Measurements from ENCODE around the gene ARHGAP6. TPM values are rescaled to one million over a fixed set of nuclear protein-coding genes. Genes with fewer than 3 reads are reported as not detected.

ARHGAP6 gene
- total and polyA plus RNA-seq, 3 donors from 2014 or later = 4.8 to 11.8 (median 5.7) TPM

DNA sequence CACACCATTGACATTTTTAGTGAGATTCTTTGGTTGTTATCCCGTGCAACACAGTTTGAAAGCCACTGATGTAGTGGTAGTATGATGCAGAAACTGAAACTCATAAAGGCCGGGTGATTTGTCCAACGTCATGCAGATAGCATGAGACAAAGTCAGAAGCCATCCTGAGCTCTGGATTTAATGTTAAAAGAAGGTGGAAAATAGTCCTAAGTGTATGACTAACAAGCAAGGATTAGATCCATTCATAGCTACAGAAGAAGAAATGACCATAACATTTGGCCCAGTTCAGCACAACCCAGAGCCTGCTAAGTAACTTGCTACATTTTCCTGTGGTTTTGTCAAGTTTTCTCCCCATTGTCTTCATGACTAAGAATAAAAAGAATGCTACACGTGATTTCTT lies 230.2 kb downstream of the ARHGAP6 start:
- H3K36me3 ChIP-seq (ENCODE audit: low read depth, missing control alignments) = no peaks in the 10 kb centered on the region
- no peaks in the 10 kb centered on the region for H3K4me1 ChIP-seq
- no peak for DNase-seq
- WGBS, 2 donors = 67 to 77% methylated on average over 4 of the region's 4 CpGs
- no peaks in the 10 kb centered on the region for H3K27me3 ChIP-seq
- no peak overlapping the region for H3K4me3 ChIP-seq
- H3K27ac ChIP-seq = no peak overlapping the region
- intact Hi-C loops (cut with DNase I; ENCODE audit: low total_unique reads) = no loop called here
- TF ChIP-seq CTCF (IDR thresholded peaks at IDR 0.05) = no peak
- TF ChIP-seq POLR2A (IDR thresholded peaks at IDR 0.05) = no peak
- no peaks in the 10 kb centered on the region for H3K9me3 ChIP-seq

DNA sequence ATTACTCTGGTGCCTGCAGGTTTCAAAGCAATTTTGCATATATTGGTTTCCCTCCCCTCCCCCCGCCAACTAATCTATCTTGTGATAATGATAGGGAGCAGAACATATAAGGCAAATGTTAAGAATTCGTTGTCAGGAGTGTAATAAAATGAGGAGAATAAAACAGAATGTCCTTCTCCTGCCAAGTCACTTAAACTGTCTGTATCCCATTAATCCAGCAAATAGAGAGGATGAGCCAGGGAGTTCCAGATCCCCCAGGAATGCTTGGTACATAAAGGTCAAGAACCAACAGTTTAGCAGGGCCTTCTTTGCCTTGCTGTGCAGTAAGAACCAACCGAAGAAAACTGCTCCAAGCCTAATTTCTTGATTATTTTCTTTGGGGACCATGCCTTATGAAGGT lies 231.1 kb downstream of the ARHGAP6 start:
- Histone ChIP-seq H3K4me1 (no peaks in the 10 kb centered on the region), H3K27me3 (no peaks in the 10 kb centered on the region), H3K4me3 (no peak overlapping the region), H3K9me3 (no peaks in the 10 kb centered on the region), H3K27ac (no peak overlapping the region), H3K36me3 (ENCODE audit: low read depth, missing control alignments) (no peaks in the 10 kb centered on the region)
- WGBS, 2 donors = 47 to 53% methylated on average over 3 of the region's 3 CpGs
- TF ChIP-seq CTCF (IDR thresholded peaks at IDR 0.05) (no peak), POLR2A (IDR thresholded peaks at IDR 0.05) (no peak)
- intact Hi-C loops (cut with DNase I; ENCODE audit: low total_unique reads) = no loop called here
- no peak for DNase-seq

- Histone ChIP-seq H3K9me3 (no peaks in the 10 kb centered on the region), H3K27me3 (no peaks in the 10 kb centered on the region), H3K4me1 (no peaks in the 10 kb centered on the region), H3K27ac (no peak overlapping the region), H3K36me3 (ENCODE audit: low read depth, missing control alignments) (no peaks in the 10 kb centered on the region), H3K4me3 (no peak overlapping the region)
- intact Hi-C loops (cut with DNase I; ENCODE audit: low total_unique reads) = no loop called here
- no peak for DNase-seq
- TF ChIP-seq CTCF (IDR thresholded peaks at IDR 0.05) (no peak), POLR2A (IDR thresholded peaks at IDR 0.05) (no peak)
- WGBS, 2 donors = 82% methylated on average over 1 of the region's 1 CpG; no CpG with 5 or more reads in 1 of the 2 donors
These were observed 233.9 kb downstream of the ARHGAP6 start for GRCh38 chrX:11431786-11432185.

DNA sequence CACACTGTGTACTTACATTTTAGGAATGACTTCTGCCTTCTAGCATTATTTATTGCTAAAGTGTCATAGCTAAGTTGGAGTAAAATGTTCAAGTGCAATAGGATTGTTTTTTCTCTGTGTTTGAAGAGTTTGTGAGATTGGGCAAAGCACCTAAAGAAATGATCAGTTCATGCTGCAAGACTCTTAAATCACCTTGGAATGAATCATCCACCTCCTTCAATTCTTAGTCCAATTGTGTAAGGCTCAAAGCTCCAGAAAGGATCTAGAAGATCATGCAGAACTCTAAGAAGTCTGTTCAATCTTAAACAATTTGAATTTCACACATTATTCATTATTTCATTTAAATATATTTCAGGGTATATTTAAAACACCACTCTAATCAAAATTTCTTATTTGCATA lies 235.4 kb downstream of the ARHGAP6 start:
- intact Hi-C loops (cut with DNase I; ENCODE audit: low total_unique reads) = no loop called here
- no peaks in the 10 kb centered on the region for H3K36me3 ChIP-seq (ENCODE audit: low read depth, missing control alignments)
- no peak overlapping the region for H3K27ac ChIP-seq
- no peak overlapping the region for H3K4me3 ChIP-seq
- H3K9me3 ChIP-seq = no peaks in the 10 kb centered on the region
- no peak for DNase-seq
- TF ChIP-seq POLR2A (IDR thresholded peaks at IDR 0.05) = no peak
- H3K27me3 ChIP-seq = no peaks in the 10 kb centered on the region
- H3K4me1 ChIP-seq = no peaks in the 10 kb centered on the region

DNA sequence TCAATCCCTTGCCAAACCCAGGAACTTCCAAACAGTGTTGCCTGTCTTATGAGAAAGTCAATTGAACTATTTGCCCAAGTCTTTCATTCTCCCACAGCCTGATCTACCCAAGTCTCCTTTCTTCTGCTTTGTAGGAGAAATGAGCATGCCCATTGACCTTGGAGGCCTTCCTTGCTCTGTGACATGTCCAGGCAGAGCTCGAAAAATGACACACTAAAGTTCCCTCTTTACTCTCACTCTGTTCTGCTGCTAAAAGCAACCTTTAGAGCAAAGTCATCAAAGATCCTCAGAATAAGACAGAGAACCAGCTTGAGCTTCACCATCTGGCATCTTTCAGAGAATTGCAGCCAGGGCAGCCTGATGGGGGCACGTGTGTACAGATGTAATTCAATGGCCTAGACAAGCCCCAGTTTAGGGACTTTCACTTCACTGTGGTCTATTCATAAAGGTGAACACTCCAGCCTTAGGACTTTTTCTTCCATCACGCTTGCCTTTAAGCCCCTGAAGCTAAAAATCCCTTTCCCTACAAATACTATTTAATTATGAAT lies 236.1 kb downstream of the ARHGAP6 start:
- intact Hi-C loops (cut with DNase I; ENCODE audit: low total_unique reads) = no loop called here
- H3K36me3 ChIP-seq (ENCODE audit: low read depth, missing control alignments) = no peaks in the 10 kb centered on the region
- TF ChIP-seq POLR2A (IDR thresholded peaks at IDR 0.05) (no peak), CTCF (IDR thresholded peaks at IDR 0.05) (no peak)
- no peaks in the 10 kb centered on the region for H3K9me3 ChIP-seq
- no peak overlapping the region for H3K27ac ChIP-seq
- H3K4me3 ChIP-seq = no peak overlapping the region
- 78 to 79% methylated on average over 3 of the region's 3 CpGs for WGBS, 2 donors
- H3K4me1 ChIP-seq = no peaks in the 10 kb centered on the region
- DNase-seq = no peak
- H3K27me3 ChIP-seq = no peaks in the 10 kb centered on the region
